GM18873 (cell line): ENCODE results near the gene GNAO1.

Experiments
- ATAC-seq: cut with Tn5 transposase; IDR thresholded peaks from one replicate; pipeline ENCODE4 v1.9.1; 2021; ENCODE audit warnings: mild to moderate bottlenecking, moderate library complexity, moderate number of reproducible peaks; ENCODE audit not compliant: unreplicated experiment, low FRiP score

Gene GNAO1

GRCh38 chr16:56343661-56344517, 152.6 kb downstream of the GNAO1 start:
- ATAC-seq, result no peak

GRCh38 chr16:56344518-56345405, 153.5 kb downstream of the GNAO1 start:
- ATAC-seq, result no peak

GRCh38 chr16:56345406-56346050, 154.2 kb downstream of the GNAO1 start:
- no peak for ATAC-seq

GRCh38 chr16:56346131-56346890, 155.0 kb downstream of the GNAO1 start:
- no peak for ATAC-seq

DNA sequence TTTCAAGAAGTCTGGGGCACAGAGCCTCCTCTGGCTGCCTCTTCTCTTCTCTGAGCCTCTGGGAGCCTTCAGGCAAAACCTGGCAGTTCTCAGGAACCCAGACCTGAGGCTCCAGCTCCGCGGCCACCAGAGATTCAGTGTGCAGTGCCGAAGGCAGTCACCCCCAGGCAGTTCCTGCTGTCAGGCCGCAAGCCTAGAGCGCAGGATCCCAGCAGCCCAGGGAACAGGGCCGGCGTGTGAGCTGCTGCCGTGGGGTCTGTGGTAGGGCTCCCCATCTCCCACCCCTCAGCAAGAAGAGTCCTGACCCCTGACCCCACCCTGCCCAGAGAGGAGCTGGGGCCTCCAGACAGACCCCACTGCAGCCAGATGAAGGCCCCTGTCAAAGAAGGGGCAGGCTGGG, 155.9 kb downstream of the GNAO1 start:
- ATAC-seq, result no peak

- ATAC-seq, result no peak
Observed at GRCh38 chr16:56347670-56348069, 156.4 kb downstream of the GNAO1 start.

- no peak for ATAC-seq
Observed at GRCh38 chr16:56348168-56349085, 157.1 kb downstream of the GNAO1 start.

DNA sequence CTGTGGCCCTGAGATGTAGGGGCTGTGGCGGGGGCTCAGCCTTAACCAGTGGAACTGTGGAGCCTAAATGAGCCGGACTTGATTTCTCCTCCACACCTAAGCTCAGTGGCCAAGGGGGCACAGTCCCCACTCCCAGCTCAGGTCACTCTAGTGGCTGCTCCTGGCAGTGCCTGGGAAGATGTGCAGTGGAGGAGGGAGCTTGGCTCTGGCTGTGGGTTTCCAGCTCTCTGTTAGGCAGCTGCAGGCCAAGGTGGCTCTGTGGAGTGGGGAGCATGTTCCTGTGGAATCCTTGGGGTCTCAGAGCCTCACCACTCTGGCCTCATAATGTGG, 157.8 kb downstream of the GNAO1 start:
- ATAC-seq, result no peak

DNA sequence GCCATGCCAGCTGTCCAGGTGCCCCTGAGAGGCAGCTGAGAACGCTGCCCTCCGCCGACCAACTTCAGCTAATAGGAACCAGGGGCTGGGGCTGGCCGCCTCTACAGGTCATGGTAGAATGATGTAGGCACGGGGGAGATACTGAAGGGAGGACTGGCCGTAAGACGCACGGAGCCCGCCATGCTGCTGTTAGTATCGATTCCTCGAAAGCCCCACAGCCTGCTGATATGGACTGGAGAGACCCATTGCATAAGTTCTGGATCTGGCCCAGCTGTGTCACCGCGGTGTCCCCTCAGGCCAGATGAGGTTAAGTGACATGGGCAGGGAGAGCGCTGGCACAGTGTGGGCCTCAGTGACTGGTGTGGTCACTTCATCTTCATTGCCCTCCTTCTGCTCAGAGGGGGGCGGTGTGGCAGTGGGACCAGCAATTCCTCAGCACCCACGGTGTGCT, 158.4 kb downstream of the GNAO1 start:
- no peak for ATAC-seq

GRCh38 chr16:56350491-56351405, 159.5 kb downstream of the GNAO1 start:
- no peak for ATAC-seq

GRCh38 chr16:56351481-56351880, 160.2 kb downstream of the GNAO1 start:
- no peak for ATAC-seq

DNA sequence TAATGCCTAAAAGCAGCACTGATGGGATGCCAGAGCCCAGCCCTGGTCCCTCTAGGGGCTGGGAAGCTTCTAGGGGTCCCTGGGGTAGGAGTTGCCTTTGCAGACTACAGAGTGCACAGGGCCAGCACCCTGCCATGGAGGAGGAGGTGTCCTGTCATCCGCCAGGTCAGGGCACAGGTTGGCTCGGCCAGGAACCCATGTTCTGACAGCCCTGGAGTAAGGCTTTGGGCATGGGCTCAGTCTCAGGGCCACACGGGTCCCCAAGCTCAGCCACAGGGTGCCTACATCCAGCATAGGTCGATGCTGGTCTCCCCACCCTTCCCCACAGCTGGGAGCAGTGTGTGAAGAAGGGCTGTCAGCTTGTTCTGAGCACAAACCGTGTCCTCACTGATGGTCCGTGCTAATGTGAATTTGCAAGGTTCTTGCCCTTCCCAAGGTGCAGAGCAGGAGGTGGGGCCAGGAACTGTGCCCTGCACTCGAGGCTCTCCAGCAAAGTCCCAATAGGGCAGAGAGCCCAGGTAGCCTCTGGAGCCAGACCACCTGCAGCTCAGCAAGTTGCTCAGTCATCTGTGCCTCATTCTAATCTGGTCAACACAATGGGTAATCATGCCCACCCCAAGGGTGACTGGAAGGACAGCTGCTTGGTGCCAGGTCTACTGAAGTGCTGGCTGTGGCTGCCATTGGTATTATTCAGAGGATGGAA, 161.2 kb downstream of the GNAO1 start:
- no peak for ATAC-seq

- no peak for ATAC-seq
Observed at GRCh38 chr16:56353054-56353921, 162.0 kb downstream of the GNAO1 start.

DNA sequence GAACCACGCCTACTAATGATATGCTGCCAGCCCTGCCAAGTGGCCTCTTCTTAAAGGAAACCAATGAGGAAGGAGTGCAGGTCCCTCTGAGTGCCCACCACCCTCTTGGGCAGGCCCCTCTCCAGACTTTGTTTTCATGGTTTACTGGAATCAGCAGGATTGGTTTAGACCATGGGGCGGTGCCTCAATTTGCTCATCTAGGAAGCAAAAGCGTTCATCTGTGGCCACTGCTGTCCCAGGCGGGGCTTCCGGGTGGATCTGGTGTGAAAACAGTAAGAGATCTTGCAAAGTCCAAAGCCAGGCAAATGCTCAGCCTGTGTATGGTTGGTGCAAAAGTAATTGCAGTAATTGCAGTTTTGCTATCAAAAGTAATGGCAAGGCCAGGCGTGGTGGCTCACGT, 162.7 kb downstream of the GNAO1 start:
- no peak for ATAC-seq

DNA sequence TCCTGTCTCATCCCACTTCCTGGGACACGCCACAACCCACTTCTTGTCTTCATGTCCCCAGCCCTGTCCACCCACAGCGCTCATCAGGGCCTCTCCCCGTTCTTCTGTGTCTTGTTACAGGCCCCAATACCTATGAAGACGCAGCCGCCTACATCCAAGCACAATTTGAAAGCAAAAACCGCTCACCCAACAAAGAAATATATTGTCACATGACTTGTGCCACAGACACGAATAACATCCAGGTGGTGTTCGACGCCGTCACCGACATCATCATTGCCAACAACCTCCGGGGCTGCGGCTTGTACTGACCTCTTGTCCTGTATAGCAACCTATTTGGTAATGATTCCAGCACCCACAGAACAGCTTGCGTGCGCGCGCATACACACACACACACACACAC, 163.5 kb downstream of the GNAO1 start:
- no peak for ATAC-seq

DNA sequence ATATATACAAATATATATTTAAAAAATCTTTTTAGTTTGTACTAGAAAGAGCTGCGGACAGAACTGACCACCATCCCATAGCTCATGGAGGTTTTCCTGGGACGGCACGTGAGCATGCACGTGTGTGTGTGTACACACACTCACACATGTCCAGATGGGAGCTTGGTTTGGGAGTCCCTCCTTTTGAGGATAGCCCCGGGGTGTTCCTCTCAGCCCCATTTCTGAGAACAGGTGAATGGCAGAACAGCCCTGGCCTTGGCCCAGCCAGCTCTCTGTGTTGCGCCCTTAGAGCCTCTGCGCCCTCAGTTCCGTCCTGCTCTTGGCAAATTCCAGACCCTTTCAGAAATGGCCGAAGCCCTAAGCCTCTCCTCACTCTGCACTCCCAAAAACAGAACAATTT, 163.9 kb downstream of the GNAO1 start:
- ATAC-seq, result no peak

GRCh38 chr16:56355786-56356275, 164.5 kb downstream of the GNAO1 start:
- no peak for ATAC-seq
